Vagina (tissue), 2 donors: Measurements from ENCODE around the gene DRD4. TPM values are rescaled to one million over a fixed set of nuclear protein-coding genes. Genes with fewer than 3 reads are reported as not detected.

Source experiments
- DNase-seq, 2 donors: peaks; one replicate each; pipeline ENCODE4 v3.0.0-alpha.2; 2017; ENCODE audit errors: extremely low spot score in 2 of 2
- H3K27ac ChIP-seq: fragments of 200-600 bp; sonication (generic); one replicate; pipeline ENCODE4 v1.5.1; 2019
- H3K27me3 ChIP-seq: fragments of 200-600 bp; sonication (generic); one replicate; pipeline ENCODE4 v1.5.1; 2019
- H3K36me3 ChIP-seq, 2 donors: fragments of 200-600 bp; sonication (generic); one replicate each; pipeline ENCODE4 v1.5.1; 2017 to 2019
- H3K4me1 ChIP-seq: fragments of 200-600 bp; sonication (generic); one replicate; pipeline ENCODE4 v1.5.1; 2019
- H3K4me3 ChIP-seq, 2 donors: fragments of 200-600 bp; sonication (generic); 1 replicate in 1 of 2; 2 replicates in 1 of 2; pipeline ENCODE4 v1.5.1; 2016 to 2019
- H3K9me3 ChIP-seq: fragments of 200-600 bp; sonication (generic); one replicate; pipeline ENCODE4 v1.5.1; 2019
- POLR2A ChIP-seq, 2 donors: fragments of 450-650 bp; IDR thresholded peaks; one replicate each; pipeline ENCODE4 v1.6.1; 2017; ENCODE audit warnings: antibody characterized with exemption in 2 of 2, mild to moderate bottlenecking in 2 of 2, moderate library complexity in 2 of 2
- POLR2AphosphoS5 ChIP-seq, 2 donors: sonication (generic); formaldehyde crosslinking; IDR thresholded peaks; one replicate each; pipeline ENCODE4 v1.9.0; 2017; ENCODE audit warnings: antibody characterized with exemption in 2 of 2, mild to moderate bottlenecking in 2 of 2, low read depth in 1 of 2; ENCODE audit not compliant: insufficient read depth in 1 of 2
- intact Hi-C: fragments of 100-400 bp; cut with DNase I; formaldehyde crosslinking; loops from one replicate; pipeline ENCODE4 v1.15.1; 2023
- total RNA-seq: library from RNA; depleted of rRNA; stranded (reverse); fragments of >200 nt; gene quantifications from one replicate; pipeline ENCODE4 v1.2.3, GENCODE V29; 2016
- TF ChIP-seq, protein P1 (sequence below), 3 experiments: fragments of 450-650 bp in 2 of 3; fragments of 200-600 bp in 1 of 3; sonication (generic) in 1 of 3; IDR thresholded peaks; one replicate each; pipeline ENCODE4 v1.5.1; 2017 to 2019; ENCODE audit warnings: antibody characterized with exemption in 3 of 3, mild to moderate bottlenecking in 2 of 3, moderate library complexity in 2 of 3

DRD4 gene
- 1.2 TPM for total RNA-seq

DNA sequence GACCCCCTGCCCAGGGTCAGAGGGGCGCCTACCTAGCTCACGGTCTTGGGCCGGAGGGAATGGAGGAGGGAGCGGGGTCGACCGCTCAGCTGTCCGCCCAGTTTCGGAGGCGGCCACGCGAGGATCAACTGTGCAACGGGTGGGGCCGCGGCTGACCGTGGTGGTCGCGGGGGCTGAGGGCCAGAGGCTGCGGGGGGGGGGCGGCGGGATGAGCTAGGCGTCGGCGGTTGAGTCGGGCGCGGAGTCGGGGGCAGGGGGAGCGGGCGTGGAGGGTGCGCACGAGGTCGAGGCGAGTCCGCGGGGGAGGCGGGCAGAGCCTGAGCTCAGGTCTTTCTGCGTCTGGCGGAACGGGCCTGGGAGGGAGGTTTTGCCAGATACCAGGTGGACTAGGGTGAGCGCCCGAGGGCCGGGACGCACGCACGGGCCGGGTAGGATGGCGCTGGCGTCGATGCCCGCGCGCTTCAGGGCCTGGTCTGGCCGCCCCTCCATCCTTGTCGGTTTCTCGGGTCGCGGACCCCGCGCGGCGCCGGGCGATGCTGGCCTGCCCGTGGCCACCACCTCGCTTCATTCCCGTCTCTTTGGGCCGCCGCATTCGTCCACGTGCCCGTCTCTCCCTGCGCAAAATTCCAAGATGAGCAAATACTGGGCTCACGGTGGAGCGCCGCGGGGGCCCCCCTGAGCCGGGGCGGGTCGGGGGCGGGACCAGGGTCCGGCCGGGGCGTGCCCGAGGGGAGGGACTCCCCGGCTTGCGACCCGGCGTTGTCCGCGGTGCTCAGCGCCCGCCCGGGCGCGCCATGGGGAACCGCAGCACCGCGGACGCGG is at the start of gene DRD4:
DRD4 (plus strand) TSS at position 759 of the 822 bp plus-strand sequence; CDS start at position 795, 36 bp downstream.
- peaks cover 17% of the 10 kb centered on the region for H3K4me1 ChIP-seq
- H3K27ac ChIP-seq = no peak within 1 kb of the TSS
- H3K4me3 ChIP-seq = peak within 1 kb of the TSS; percentile 29 to 46
- H3K27me3 ChIP-seq = no peaks in the 10 kb centered on the region
- DNase-seq = no peak
- intact Hi-C loops = no loop called here
- H3K36me3 ChIP-seq = no peaks in the 10 kb centered on the region
- H3K9me3 ChIP-seq = no peaks in the 10 kb centered on the region
- TF ChIP-seq, protein P1, sequence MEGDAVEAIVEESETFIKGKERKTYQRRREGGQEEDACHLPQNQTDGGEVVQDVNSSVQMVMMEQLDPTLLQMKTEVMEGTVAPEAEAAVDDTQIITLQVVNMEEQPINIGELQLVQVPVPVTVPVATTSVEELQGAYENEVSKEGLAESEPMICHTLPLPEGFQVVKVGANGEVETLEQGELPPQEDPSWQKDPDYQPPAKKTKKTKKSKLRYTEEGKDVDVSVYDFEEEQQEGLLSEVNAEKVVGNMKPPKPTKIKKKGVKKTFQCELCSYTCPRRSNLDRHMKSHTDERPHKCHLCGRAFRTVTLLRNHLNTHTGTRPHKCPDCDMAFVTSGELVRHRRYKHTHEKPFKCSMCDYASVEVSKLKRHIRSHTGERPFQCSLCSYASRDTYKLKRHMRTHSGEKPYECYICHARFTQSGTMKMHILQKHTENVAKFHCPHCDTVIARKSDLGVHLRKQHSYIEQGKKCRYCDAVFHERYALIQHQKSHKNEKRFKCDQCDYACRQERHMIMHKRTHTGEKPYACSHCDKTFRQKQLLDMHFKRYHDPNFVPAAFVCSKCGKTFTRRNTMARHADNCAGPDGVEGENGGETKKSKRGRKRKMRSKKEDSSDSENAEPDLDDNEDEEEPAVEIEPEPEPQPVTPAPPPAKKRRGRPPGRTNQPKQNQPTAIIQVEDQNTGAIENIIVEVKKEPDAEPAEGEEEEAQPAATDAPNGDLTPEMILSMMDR (IDR thresholded peaks at IDR 0.05) = no peak

DNA sequence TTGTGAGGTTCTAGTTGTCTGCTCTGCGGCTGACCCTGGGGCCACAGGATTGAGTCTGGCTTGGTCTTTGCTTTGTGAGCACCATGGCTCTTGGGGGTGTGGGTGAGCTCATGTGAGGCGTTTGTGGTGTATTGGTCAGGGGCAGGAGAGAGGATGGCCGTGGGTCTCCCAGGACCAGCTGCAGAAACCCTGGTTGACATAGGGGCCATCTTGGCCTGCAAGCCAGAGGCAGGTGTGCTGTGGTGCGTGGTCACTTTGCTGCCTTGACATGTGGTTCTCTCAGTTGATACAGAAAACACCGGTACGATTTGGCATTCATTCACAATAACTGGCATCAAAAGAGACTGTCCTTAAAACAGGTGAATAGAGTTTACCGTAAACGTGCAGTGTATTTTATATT is 49.5 kb upstream of the DRD4 start:
- no peak overlapping the region for H3K27ac ChIP-seq
- H3K27me3 ChIP-seq = no peaks in the 10 kb centered on the region
- intact Hi-C loops = no loop called here
- H3K9me3 ChIP-seq = no peaks in the 10 kb centered on the region
- H3K36me3 ChIP-seq = peaks cover 0 to 76% of the 10 kb centered on the region in 2 donors
- H3K4me1 ChIP-seq = no peaks in the 10 kb centered on the region
- DNase-seq = no peak
- TF ChIP-seq, protein P1 (IDR thresholded peaks at IDR 0.05) = no peak
- H3K4me3 ChIP-seq = no peak overlapping the region

GRCh38 chr11:587978-588380 is 49.1 kb upstream of the DRD4 start:
- Histone ChIP-seq H3K27ac (no peak overlapping the region), H3K4me3 (no peak overlapping the region), H3K27me3 (no peaks in the 10 kb centered on the region), H3K36me3 (peaks cover 0 to 76% of the 10 kb centered on the region in 2 donors), H3K9me3 (no peaks in the 10 kb centered on the region), H3K4me1 (no peaks in the 10 kb centered on the region)
- no peak for DNase-seq
- intact Hi-C loops = no loop called here
- TF ChIP-seq POLR2AphosphoS5 (IDR thresholded peaks at IDR 0.05; ENCODE audit: insufficient read depth in 1 of 2, low read depth in 1 of 2) (no peak), POLR2A (IDR thresholded peaks at IDR 0.05) (no peak)
- TF ChIP-seq, protein P1 (IDR thresholded peaks at IDR 0.05) = no peak

DNA sequence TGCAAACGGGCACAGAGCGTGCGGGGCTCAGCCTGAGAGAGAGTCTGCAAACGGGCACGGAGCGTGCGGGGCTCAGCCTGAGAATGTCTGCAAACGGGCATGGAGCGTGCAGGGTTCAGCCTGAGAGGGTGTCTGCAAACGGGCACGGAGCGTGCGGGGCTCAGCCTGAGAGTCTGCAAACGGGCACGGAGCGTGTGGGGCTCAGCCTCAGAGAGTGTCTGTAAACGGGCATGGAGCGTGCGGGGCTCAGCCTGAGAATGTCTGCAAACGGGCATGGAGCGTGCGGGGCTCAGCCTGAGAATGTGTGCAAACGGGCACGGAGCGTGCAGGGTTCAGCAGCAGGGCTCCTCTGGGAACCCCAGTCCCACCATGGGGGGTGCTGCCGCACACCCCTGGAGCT is 47.3 kb upstream of the DRD4 start:
- TF ChIP-seq POLR2A (IDR thresholded peaks at IDR 0.05) (no peak), POLR2AphosphoS5 (IDR thresholded peaks at IDR 0.05; ENCODE audit: insufficient read depth in 1 of 2, low read depth in 1 of 2) (no peak)
- TF ChIP-seq, protein P1 (IDR thresholded peaks at IDR 0.05) = no peak
- Histone ChIP-seq H3K27ac (no peak overlapping the region), H3K36me3 (peaks cover 0 to 80% of the 10 kb centered on the region in 2 donors), H3K4me3 (no peak overlapping the region), H3K4me1 (no peaks in the 10 kb centered on the region), H3K27me3 (no peaks in the 10 kb centered on the region), H3K9me3 (no peaks in the 10 kb centered on the region)
- intact Hi-C loops = no loop called here
- DNase-seq = no peak

GRCh38 chr11:590997-591396 is 46.1 kb upstream of the DRD4 start:
- Histone ChIP-seq H3K4me3 (no peak overlapping the region), H3K27me3 (no peaks in the 10 kb centered on the region), H3K27ac (no peak overlapping the region), H3K36me3 (peaks cover 0 to 91% of the 10 kb centered on the region in 2 donors), H3K4me1 (no peaks in the 10 kb centered on the region), H3K9me3 (no peaks in the 10 kb centered on the region)
- no peak for DNase-seq
- TF ChIP-seq POLR2AphosphoS5 (IDR thresholded peaks at IDR 0.05; ENCODE audit: insufficient read depth in 1 of 2, low read depth in 1 of 2) = no peak
- intact Hi-C loops = no loop called here
